GM12878 (cell line): ENCODE results near the gene PLA2G5.

ENCODE experiments used
- ATF3 ChIP-seq: IDR thresholded peaks from 2 replicates; pipeline ENCODE4 v1.6.1; 2011; ENCODE audit warnings: low read depth, mild to moderate bottlenecking, low read length, moderate library complexity, borderline replicate concordance; ENCODE audit errors: extremely low read depth
- CREB1 ChIP-seq: IDR thresholded peaks from 2 replicates; pipeline ENCODE4 v1.6.1; 2012; ENCODE audit warnings: low read depth, mild to moderate bottlenecking, inconsistent platforms
- CTCF ChIP-seq, 3 experiments: IDR thresholded peaks in 2 of 3; conservative IDR thresholded peaks in 1 of 3; 2 replicates each; pipeline ENCODE4 v1.5.1; 2011; ENCODE audit warnings: low read depth in 3 of 3, low read length in 3 of 3, mild to moderate bottlenecking in 3 of 3, control low read depth in 2 of 3, moderate library complexity in 2 of 3, inconsistent platforms in 1 of 3, mixed read lengths in 1 of 3; ENCODE audit not compliant: control insufficient read depth in 2 of 3, insufficient read depth in 1 of 3; ENCODE audit errors: extremely low read depth in 1 of 3
- EZH2 ChIP-seq: IDR thresholded peaks from 2 replicates; pipeline ENCODE4 v1.6.1; 2012; ENCODE audit warnings: low read depth, mild to moderate bottlenecking, control low read depth, inconsistent platforms, low read length, borderline replicate concordance; ENCODE audit not compliant: control insufficient read depth
- RFX5 ChIP-seq: IDR thresholded peaks from 2 replicates; pipeline ENCODE4 v1.6.1; 2011; ENCODE audit warnings: low read depth, low read length, improper control_type of control experiment
- SMC3 ChIP-seq: IDR thresholded peaks from 2 replicates; pipeline ENCODE4 v1.6.1; 2011; ENCODE audit warnings: low read length, improper control_type of control experiment, borderline replicate concordance
- ZNF207 ChIP-seq: fragments of 450-650 bp; IDR thresholded peaks from 2 replicates; pipeline ENCODE4 v1.6.1; 2014; ENCODE audit warnings: antibody characterized with exemption, mild to moderate bottlenecking, borderline replicate concordance

- TF ChIP-seq RFX5 = no peak
- TF ChIP-seq ZNF207 = no peak
- no peak for TF ChIP-seq EZH2
- no peak for TF ChIP-seq CTCF (IDR thresholded peaks at IDR 0.05 in 2 of 3, conservative IDR thresholded peaks at IDR 0.05 in 1 of 3; ENCODE audit: control insufficient read depth in 2 of 3, extremely low read depth in 1 of 3, insufficient read depth in 1 of 3, low read depth in 3 of 3, low read length in 3 of 3)
- TF ChIP-seq CREB1 = no peak
- TF ChIP-seq ATF3 = no peak
- no peak for TF ChIP-seq SMC3
These were observed 29.5 kb downstream of the PLA2G5 start for GRCh38 chr1:20099533-20099932.
